Fibroblast of the conjunctiva (primary cell): Measurements from ENCODE around the gene MPDZ.
A peak's percentile ranks its signal among the peaks of the same experiment; 100 is the strongest.

Experiments
- DNase-seq: peaks from one replicate; pipeline ENCODE4 v3.0.0-alpha.2; 2010; ENCODE audit warnings: low read depth

Gene MPDZ

GRCh38 chr9:13175732-13176131 lies 103.8 kb downstream of the MPDZ start:
- DNase-seq: no peak

GRCh38 chr9:13174906-13175639 lies 104.4 kb downstream of the MPDZ start:
- no peak for DNase-seq

GRCh38 chr9:13173553-13173952 lies 105.9 kb downstream of the MPDZ start:
- DNase-seq: no peak

- DNase-seq: no peak
These were observed 108.2 kb downstream of the MPDZ start for GRCh38 chr9:13171261-13171660.

- DNase-seq: no peak
These were observed 112.5 kb downstream of the MPDZ start for GRCh38 chr9:13166996-13167395.

GRCh38 chr9:13165956-13166355 lies 113.5 kb downstream of the MPDZ start:
- no peak for DNase-seq

GRCh38 chr9:13165236-13165945 lies 114.1 kb downstream of the MPDZ start:
- DNase-seq: no peak

- DNase-seq: no peak
These were observed 115.5 kb downstream of the MPDZ start for GRCh38 chr9:13163946-13164345.

GRCh38 chr9:13163287-13163686 lies 116.2 kb downstream of the MPDZ start:
- DNase-seq: no peak

GRCh38 chr9:13160051-13160450 lies 119.4 kb downstream of the MPDZ start:
- peak; percentile 32 for DNase-seq

GRCh38 chr9:13158986-13159385 lies 120.5 kb downstream of the MPDZ start:
- no peak for DNase-seq

- no peak for DNase-seq
These were observed 128.0 kb downstream of the MPDZ start for GRCh38 chr9:13151489-13151888.

GRCh38 chr9:13149454-13149853 lies 130.0 kb downstream of the MPDZ start:
- DNase-seq: no peak

GRCh38 chr9:13146840-13147239 lies 132.7 kb downstream of the MPDZ start:
- peak; percentile 42 for DNase-seq

- no peak for DNase-seq
These were observed 134.2 kb downstream of the MPDZ start for GRCh38 chr9:13145340-13145739.

GRCh38 chr9:13144166-13144775 lies 135.2 kb downstream of the MPDZ start:
- no peak for DNase-seq

- no peak for DNase-seq
These were observed 136.2 kb downstream of the MPDZ start for GRCh38 chr9:13143281-13143680.

GRCh38 chr9:13142776-13143175 lies 136.7 kb downstream of the MPDZ start:
- no peak for DNase-seq

GRCh38 chr9:13141629-13142028 lies 137.9 kb downstream of the MPDZ start:
- DNase-seq: no peak

GRCh38 chr9:13140843-13141592 lies 138.5 kb downstream of the MPDZ start:
- no peak for DNase-seq

GRCh38 chr9:13139641-13140171 lies 139.8 kb downstream of the MPDZ start:
- DNase-seq: peak; percentile 82

- no peak for DNase-seq
These were observed 142.1 kb downstream of the MPDZ start for GRCh38 chr9:13137426-13137825.
